ENCODE results near the gene GFRA4.

Gene GFRA4

DNA sequence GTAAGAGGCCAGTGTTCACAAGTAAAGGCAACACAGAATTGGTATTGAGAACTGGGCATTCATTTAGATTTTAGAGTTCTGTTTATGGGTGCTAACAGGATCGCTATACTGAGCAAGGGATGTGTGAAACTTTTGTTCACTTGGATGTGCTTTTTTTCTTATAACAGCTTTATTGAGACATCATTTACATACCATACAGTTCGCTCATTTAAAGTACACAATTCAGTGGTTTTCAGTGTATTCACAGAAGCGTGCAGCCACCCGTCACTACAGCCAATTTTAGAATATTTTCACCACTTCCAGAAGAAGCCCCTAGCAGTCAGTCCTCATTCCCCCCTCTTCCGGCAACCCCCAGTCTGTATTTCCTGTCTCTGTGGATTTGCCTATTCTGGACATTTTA, 48.7 kb downstream of the GFRA4 start:
- DNase-seq: no peak

GRCh38 chr20:3613821-3614440, 49.3 kb downstream of the GFRA4 start:
- DNase-seq: no peak

DNA sequence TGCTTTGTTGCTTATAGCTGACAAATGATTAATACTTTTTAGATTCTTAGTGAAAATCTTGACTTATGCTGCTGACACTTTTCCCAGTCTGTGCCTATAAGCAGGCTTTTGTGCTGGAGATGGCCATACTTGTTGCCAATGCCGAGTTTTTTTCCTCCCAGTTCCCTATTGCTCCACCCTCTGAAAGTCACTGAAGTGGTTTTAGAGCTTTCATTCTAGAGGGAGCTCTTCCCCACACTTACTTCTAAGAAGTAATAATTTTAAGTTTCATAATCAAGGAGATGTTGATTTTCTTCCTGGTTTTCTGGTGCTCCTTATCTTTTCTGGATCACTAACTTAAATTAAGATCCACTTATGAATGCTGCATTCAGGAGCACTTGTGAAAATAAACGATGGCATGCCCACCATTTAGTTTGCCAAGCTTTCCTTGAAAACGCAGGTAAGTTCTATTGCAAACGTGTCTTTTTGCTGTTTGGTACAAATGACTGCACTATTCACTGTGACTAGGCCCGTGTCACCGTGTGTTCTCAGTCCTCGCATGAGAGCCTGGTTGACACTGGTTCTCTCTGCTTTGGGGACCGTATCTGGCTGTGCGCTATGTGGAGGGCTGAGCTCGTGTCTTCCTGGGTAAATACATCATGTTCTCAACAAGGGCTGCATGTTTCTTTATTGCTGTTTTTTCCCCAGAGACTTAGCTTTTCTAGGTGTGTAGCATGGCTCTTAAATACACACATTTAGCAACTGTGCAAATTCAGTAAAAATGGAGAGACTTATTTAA, 50.2 kb downstream of the GFRA4 start:
- DNase-seq: no peak

DNA sequence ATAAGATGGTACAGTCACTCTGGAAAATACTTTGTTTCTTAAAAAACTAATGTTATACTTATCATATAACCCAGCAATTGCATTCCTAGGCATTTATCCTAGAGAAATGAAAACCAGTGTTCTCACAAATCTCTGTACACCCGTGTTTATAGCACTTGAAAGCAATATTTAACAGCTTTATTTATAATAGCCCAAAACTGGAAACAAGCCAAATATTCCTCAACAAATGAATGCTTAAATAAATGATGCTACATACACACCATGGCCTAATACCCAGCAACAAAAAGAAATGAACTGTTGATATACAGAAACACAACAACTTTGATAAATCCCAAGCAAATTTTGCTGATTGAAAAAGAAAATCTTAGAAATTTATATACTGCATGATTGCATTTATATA, 51.3 kb downstream of the GFRA4 start:
- DNase-seq: no peak
